Thoracic aorta (tissue), 2 donors: Measurements from ENCODE around the gene BRMS1. TPM values are rescaled to one million over a fixed set of nuclear protein-coding genes. Genes with fewer than 3 reads are reported as not detected.

Experiments
- ATAC-seq: fragments of 150-250 bp; one replicate; pipeline ENCODE4 v1.8.0; 2017; ENCODE audit warnings: low read depth; ENCODE audit not compliant: insufficient number of reproducible peaks, low FRiP score
- DNase-seq: peaks from one replicate; pipeline ENCODE4 v3.0.0-alpha.2; 2020; ENCODE audit warnings: low spot score
- H3K27ac ChIP-seq, 2 donors: fragments of 200-600 bp; sonication (generic); 1 replicate in 1 of 2; 2 replicates in 1 of 2; pipeline ENCODE4 v1.5.1; 2016; ENCODE audit warnings: mild to moderate bottlenecking in 2 of 2, moderate library complexity in 2 of 2
- H3K27me3 ChIP-seq: fragments of 200-600 bp; sonication (generic); replicated peaks from 2 replicates; pipeline ENCODE4 v1.6.0; 2016; ENCODE audit warnings: mild to moderate bottlenecking; ENCODE audit not compliant: insufficient read depth
- H3K36me3 ChIP-seq: fragments of 200-600 bp; sonication (generic); one replicate; pipeline ENCODE4 v1.5.1; 2016
- H3K4me1 ChIP-seq, 2 donors: fragments of 200-600 bp; sonication (generic); 1 replicate in 1 of 2; 2 replicates in 1 of 2; pipeline versions ENCODE4 v1.5.1 to v1.6.0; 2016; ENCODE audit warnings: low read depth in 2 of 2, mild to moderate bottlenecking in 1 of 2; ENCODE audit not compliant: control insufficient read depth in 1 of 2
- H3K4me3 ChIP-seq: fragments of 200-600 bp; sonication (generic); 2 replicates; pipeline ENCODE4 v1.5.1; 2016; ENCODE audit warnings: mild to moderate bottlenecking
- H3K9me3 ChIP-seq: fragments of 200-600 bp; sonication (generic); 2 replicates; pipeline ENCODE4 v1.5.1; 2016
- total RNA-seq, 2 donors: library from RNA; depleted of rRNA; stranded (reverse); fragments of >200 nt; gene quantifications; one replicate each; pipeline versions ENCODE4 v1.1.0 to v1.2.3, GENCODE V29; 2016
- TF ChIP-seq, protein P1 (sequence below): fragments of 200-600 bp; sonication (generic); IDR thresholded peaks from one replicate; pipeline ENCODE4 v1.5.1; 2019; ENCODE audit warnings: antibody characterized with exemption

BRMS1 gene
- total RNA-seq, 2 donors from 2014 or later: 35.0 to 48.1 TPM

GRCh38 chr11:66347425-66348276 is 2.7 kb upstream of the BRMS1 start, which contains the start of gene B4GAT1:
B4GAT1 (minus strand) TSS chr11:66347629; CDS start chr11:66347545, 84 bp downstream.
- peak within 1 kb of the TSS; percentile 94 for H3K4me3 ChIP-seq
- no peaks in the 10 kb centered on the region for H3K27me3 ChIP-seq
- H3K4me1 ChIP-seq: peaks cover 25 to 41% of the 10 kb centered on the region in 2 donors
- DNase-seq (peak; percentile 64), ATAC-seq (peak; percentile 72)
- H3K27ac ChIP-seq: peak within 1 kb of the TSS; percentile 84 to 87
- TF ChIP-seq, protein P1, sequence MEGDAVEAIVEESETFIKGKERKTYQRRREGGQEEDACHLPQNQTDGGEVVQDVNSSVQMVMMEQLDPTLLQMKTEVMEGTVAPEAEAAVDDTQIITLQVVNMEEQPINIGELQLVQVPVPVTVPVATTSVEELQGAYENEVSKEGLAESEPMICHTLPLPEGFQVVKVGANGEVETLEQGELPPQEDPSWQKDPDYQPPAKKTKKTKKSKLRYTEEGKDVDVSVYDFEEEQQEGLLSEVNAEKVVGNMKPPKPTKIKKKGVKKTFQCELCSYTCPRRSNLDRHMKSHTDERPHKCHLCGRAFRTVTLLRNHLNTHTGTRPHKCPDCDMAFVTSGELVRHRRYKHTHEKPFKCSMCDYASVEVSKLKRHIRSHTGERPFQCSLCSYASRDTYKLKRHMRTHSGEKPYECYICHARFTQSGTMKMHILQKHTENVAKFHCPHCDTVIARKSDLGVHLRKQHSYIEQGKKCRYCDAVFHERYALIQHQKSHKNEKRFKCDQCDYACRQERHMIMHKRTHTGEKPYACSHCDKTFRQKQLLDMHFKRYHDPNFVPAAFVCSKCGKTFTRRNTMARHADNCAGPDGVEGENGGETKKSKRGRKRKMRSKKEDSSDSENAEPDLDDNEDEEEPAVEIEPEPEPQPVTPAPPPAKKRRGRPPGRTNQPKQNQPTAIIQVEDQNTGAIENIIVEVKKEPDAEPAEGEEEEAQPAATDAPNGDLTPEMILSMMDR: no peak
- no peaks in the 10 kb centered on the region for H3K36me3 ChIP-seq
- H3K9me3 ChIP-seq: no peaks in the 10 kb centered on the region

DNA sequence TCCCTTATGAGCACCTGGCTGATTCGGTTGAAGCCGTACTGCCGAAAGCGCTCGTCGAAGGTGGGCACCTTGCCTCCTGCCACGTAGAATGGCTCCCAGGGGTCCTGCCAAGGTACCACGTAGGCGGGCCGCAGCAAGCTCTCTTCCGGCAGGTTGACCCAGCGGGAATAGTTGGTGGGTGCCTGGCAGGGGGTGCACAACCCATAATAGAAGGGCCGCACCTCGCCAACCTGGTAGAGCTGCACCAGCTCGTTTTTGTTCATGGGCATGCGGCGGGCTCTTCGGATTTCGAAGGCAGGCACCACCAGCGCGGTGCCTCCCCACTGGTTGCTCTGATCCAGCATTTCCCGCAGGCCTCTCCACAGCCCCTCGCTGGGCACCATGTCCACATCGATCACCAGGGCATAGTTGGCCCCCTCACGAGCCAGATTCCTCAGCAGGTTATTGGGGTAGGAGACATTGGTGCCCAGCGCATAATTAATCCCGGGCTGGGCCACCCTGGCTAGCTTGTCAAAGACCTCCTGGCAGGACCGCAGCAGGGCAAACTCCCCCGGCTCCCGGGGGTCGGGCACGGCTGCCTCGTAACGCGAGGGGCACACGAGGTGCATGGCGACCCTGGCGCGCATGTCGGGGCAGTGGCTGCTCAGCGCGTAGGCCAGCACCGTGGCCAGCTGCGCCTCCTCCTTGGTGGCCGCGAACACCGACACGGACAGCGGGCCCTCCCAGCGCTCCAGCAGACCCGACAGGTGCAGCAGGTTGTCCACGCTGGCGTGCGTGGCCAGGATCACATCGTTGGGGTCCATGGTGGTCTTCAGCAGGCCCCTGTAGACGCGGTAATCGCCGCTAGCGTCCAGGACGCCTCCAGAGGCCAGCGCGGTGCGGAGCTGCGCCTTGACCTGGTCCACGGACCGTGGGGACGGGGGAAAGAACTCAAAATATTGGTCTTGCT is 1.8 kb upstream of the BRMS1 start:
- Histone ChIP-seq H3K4me3 (peak overlapping the region; percentile 94), H3K27me3 (no peaks in the 10 kb centered on the region), H3K4me1 (peaks cover 25 to 41% of the 10 kb centered on the region in 2 donors), H3K36me3 (peaks cover under 1% of the 10 kb centered on the region), H3K9me3 (no peaks in the 10 kb centered on the region), H3K27ac (peak overlapping the region; percentile 84)
- TF ChIP-seq, protein P1: no peak
- no peak for ATAC-seq
- no peak for DNase-seq

DNA sequence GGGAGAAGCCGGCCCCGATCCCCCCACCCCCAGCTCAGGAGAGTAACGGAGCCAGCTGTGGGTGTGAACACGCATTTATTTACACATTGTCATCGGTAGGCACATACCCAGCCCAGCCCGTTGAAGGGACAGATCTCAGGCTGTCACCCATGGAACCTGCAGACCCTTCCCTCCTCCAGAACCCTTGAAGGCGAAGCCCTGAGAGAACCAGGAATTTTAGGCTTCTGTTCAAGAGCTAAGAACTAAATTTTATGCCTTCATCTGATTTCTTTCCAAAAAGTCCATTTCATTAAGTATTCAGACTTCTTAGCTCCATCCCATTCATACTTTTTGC is 379 bp upstream of the BRMS1 start:
- Histone ChIP-seq H3K4me3 (peak overlapping the region; percentile 91), H3K27me3 (no peaks in the 10 kb centered on the region), H3K4me1 (peaks cover 25 to 41% of the 10 kb centered on the region in 2 donors), H3K9me3 (no peaks in the 10 kb centered on the region), H3K36me3 (peaks cover 14% of the 10 kb centered on the region), H3K27ac (peak overlapping the region; percentile 79 to 84)
- no peak for ATAC-seq
- no peak for DNase-seq
- TF ChIP-seq, protein P1: no peak

DNA sequence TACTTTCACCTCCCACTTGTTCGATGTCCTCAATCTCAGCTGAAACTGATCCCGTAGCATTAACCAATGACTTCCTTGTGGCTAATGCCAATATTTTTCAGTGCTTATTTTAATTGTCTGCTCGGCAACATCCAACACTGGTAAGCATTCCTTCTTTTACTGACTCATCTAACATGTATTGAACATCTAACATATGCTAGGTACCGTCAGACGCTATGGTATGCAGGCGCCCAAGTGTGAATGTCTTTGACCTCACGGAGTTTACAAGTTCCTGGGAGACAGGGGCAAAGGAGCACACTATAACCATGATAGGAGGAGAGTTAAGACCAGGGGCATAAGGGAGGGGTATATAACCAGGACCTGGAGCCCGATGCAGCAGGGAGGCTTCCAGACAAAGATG is 1.7 kb downstream of the BRMS1 start:
- ATAC-seq: no peak
- peaks cover 29% of the 10 kb centered on the region for H3K36me3 ChIP-seq
- no peak overlapping the region for H3K27ac ChIP-seq
- no peaks in the 10 kb centered on the region for H3K27me3 ChIP-seq
- H3K9me3 ChIP-seq: no peaks in the 10 kb centered on the region
- TF ChIP-seq, protein P1: no peak
- H3K4me1 ChIP-seq: peaks cover 25 to 38% of the 10 kb centered on the region in 2 donors
- H3K4me3 ChIP-seq: no peak overlapping the region
- no peak for DNase-seq
